Spleen (tissue), 11 donors: ENCODE results near the gene SRCAP. TPM values are rescaled to one million over a fixed set of nuclear protein-coding genes. Genes with fewer than 3 reads are reported as not detected.
"Not testable (repeated sequence)": the region's sequence is repeated elsewhere in the genome, so short reads cannot be mapped to it uniquely, and the experiment has no call there.

ENCODE experiments used
- DNase-seq: peaks from one replicate; pipeline ENCODE4 v3.0.0-alpha.2; 2020
- H3K27ac ChIP-seq, 8 donors: fragments of 200-600 bp; sonication (generic) in 7 of 8; 1 replicate in 4 of 8; 2 replicates in 4 of 8; pipeline versions ENCODE4 v1.5.0 to v1.8.0; 2016 to 2021; ENCODE audit warnings: inconsistent platforms in 4 of 8, mild to moderate bottlenecking in 4 of 8, moderate library complexity in 1 of 8
- H3K27me3 ChIP-seq, 7 donors: fragments of 200-600 bp; sonication (generic) in 6 of 7; replicated peaks in 1 of 7; 1 replicate in 4 of 7; 2 replicates in 3 of 7; pipeline versions ENCODE4 v1.5.0 to v1.8.0; 2016 to 2021; ENCODE audit warnings: inconsistent platforms in 3 of 7, mild to moderate bottlenecking in 1 of 7
- H3K36me3 ChIP-seq, 6 donors: fragments of 200-600 bp; sonication (generic) in 5 of 6; 1 replicate in 4 of 6; 2 replicates in 2 of 6; pipeline versions ENCODE4 v1.5.0 to v1.8.0; 2016 to 2021; ENCODE audit warnings: inconsistent platforms in 2 of 6
- H3K4me1 ChIP-seq, 6 donors: fragments of 200-600 bp; sonication (generic) in 5 of 6; 1 replicate in 3 of 6; 2 replicates in 3 of 6; pipeline versions ENCODE4 v1.5.0 to v1.8.0; 2016 to 2021; ENCODE audit warnings: inconsistent platforms in 3 of 6
- H3K4me3 ChIP-seq, 8 donors: fragments of 200-600 bp; sonication (generic) in 7 of 8; 1 replicate in 4 of 8; 2 replicates in 4 of 8; pipeline versions ENCODE4 v1.5.0 to v1.8.0; 2016 to 2021; ENCODE audit warnings: inconsistent platforms in 4 of 8, mild to moderate bottlenecking in 4 of 8, moderate library complexity in 2 of 8
- H3K9me3 ChIP-seq, 8 donors: fragments of 200-600 bp; sonication (generic) in 7 of 8; 1 replicate in 4 of 8; 2 replicates in 4 of 8; pipeline versions ENCODE4 v1.5.0 to v1.8.0; 2016 to 2021; ENCODE audit warnings: inconsistent platforms in 4 of 8
- POLR2A ChIP-seq, 3 donors: fragments of 450-650 bp; IDR thresholded peaks; one replicate each; pipeline ENCODE4 v1.5.1; 2017; ENCODE audit warnings: antibody characterized with exemption in 3 of 3, mild to moderate bottlenecking in 1 of 3
- POLR2AphosphoS5 ChIP-seq, 3 donors: sonication (generic); formaldehyde crosslinking; IDR thresholded peaks; one replicate each; pipeline ENCODE4 v1.5.1; 2017; ENCODE audit warnings: antibody characterized with exemption in 3 of 3
- WGBS, 5 donors: extraction: QIAGEN DNeasy Blood & Tissue Kit in 3 of 5; methylation state at CpG; one replicate each; pipeline versions ENCODE4 v1.1.5 to v1.1.7; 2013 to 2018; 5-methylcytosine and 5-hydroxymethylcytosine counted together
- intact Hi-C: fragments of 100-400 bp; cut with DNase I; formaldehyde crosslinking; loops from one replicate; pipeline ENCODE4 v1.15.0; 2023; ENCODE audit warnings: low total_unique reads
- polyA plus RNA-seq, 3 donors: library from polyadenylated mRNA; stranded (reverse); fragments of 200-250 nt; gene quantifications; one replicate each; pipeline ENCODE4 v1.2.1, GENCODE V29; 2013
- total RNA-seq, 7 donors: library from RNA; depleted of rRNA in 3 of 7; stranded (reverse); fragments of >200 nt in 3 of 7; fragmentation: NEBNext Ultra II Directional in 4 of 7; extraction: Animal tissue kit (Norgen Biotek cat#: 25700) in 4 of 7; gene quantifications; one replicate each; pipeline versions ENCODE4 v1.1.0 to v1.2.1, GENCODE V29; 2016 to 2021
- TF ChIP-seq, protein P1 (sequence below), 11 experiments: fragments of 200-600 bp in 7 of 11; fragments of 450-650 bp in 4 of 11; sonication (generic) in 4 of 11; IDR thresholded peaks in 8 of 11; conservative IDR thresholded peaks in 3 of 11; 1 replicate in 7 of 11; 2 replicates in 4 of 11; pipeline versions ENCODE4 v1.4.0 to v1.8.0; 2016 to 2021; ENCODE audit warnings: antibody characterized with exemption in 11 of 11, inconsistent platforms in 4 of 11, mild to moderate bottlenecking in 1 of 11
- donor health status: healthy with polysubstance abuse.
- donor health status: DM: no; HTN: no; CAD: no; lungs with moderate emphysema.
- donor health status: DM: no; HTN: no; CAD: no.
- donor health status: Bipolar disorder and iron deficiency.
- donor health status: healthy.
- donor health status: DM: no; HTN: no; CAD: no.
- donor health status: DM: yes; HTN: yes; CAD: no.

The SRCAP gene
- total and polyA plus RNA-seq, 10 donors: 1.2 to 85.7 (median 68.3) TPM

GRCh38 chr16:30698139-30698815, 694 bp upstream of the SRCAP start:
- peak overlapping the region; percentile 99 to 100 (median 100) for H3K27ac ChIP-seq
- no peaks in the 10 kb centered on the region for H3K9me3 ChIP-seq
- intact Hi-C loops: no loop called here
- DNase-seq: peak; percentile 100
- no peaks in the 10 kb centered on the region for H3K27me3 ChIP-seq
- H3K4me3 ChIP-seq: peak overlapping the region; percentile 80 to 99 (median 94)
- H3K4me1 ChIP-seq: peaks cover 13 to 67% (median 58%) of the 10 kb centered on the region in 6 donors
- TF ChIP-seq, protein P1, sequence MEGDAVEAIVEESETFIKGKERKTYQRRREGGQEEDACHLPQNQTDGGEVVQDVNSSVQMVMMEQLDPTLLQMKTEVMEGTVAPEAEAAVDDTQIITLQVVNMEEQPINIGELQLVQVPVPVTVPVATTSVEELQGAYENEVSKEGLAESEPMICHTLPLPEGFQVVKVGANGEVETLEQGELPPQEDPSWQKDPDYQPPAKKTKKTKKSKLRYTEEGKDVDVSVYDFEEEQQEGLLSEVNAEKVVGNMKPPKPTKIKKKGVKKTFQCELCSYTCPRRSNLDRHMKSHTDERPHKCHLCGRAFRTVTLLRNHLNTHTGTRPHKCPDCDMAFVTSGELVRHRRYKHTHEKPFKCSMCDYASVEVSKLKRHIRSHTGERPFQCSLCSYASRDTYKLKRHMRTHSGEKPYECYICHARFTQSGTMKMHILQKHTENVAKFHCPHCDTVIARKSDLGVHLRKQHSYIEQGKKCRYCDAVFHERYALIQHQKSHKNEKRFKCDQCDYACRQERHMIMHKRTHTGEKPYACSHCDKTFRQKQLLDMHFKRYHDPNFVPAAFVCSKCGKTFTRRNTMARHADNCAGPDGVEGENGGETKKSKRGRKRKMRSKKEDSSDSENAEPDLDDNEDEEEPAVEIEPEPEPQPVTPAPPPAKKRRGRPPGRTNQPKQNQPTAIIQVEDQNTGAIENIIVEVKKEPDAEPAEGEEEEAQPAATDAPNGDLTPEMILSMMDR (IDR thresholded peaks at IDR 0.05 in 8 of 11, conservative IDR thresholded peaks at IDR 0.05 in 3 of 11): peak in 5 of 11 experiments; percentile 9 to 55 (median 40)
- TF ChIP-seq POLR2AphosphoS5 (IDR thresholded peaks at IDR 0.05) (peak; percentile 97 to 99 (median 99)), POLR2A (IDR thresholded peaks at IDR 0.05) (peak; percentile 49 to 89 (median 59))
- WGBS, 5 donors: 0 to 1% (median 0%) methylated on average over 7 to 72 of the region's 76 CpGs
- peaks cover 0 to 37% (median 29%) of the 10 kb centered on the region in 6 donors for H3K36me3 ChIP-seq

DNA sequence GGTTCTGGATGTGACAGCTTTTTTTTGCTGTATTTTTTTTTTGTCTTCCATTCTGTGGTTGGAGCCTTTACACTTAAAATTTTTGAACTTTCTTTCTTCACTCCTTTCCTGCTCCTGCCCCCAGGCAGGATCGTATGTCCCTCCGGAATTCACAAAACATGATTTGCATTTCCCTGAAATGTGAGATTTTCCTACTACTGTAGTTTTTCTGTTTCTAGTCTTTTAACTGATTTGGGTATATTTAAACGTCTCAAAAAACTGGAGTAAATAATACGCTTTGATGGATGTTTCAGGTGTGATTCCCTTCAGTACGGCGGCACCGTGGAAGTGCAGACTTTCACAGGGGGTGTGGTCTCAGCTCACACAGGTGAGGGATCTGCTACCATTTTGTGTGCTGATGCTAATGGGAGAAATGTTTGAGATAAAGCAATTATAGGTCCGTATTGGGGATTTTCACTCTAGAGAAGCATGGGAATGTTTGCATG, 686 bp downstream of the SRCAP start:
- peaks cover 1 to 51% (median 43%) of the 10 kb centered on the region in 6 donors for H3K36me3 ChIP-seq

GRCh38 chr16:30700491-30700890, 1.5 kb downstream of the SRCAP start:
- WGBS, 5 donors: 82 to 93% (median 88%) methylated on average over 9 of the region's 9 CpGs
- TF ChIP-seq POLR2A (IDR thresholded peaks at IDR 0.05) (no peak), POLR2AphosphoS5 (IDR thresholded peaks at IDR 0.05) (no peak)
- TF ChIP-seq, protein P1 (IDR thresholded peaks at IDR 0.05 in 8 of 11, conservative IDR thresholded peaks at IDR 0.05 in 3 of 11): no peak
- intact Hi-C loops: no loop called here
- peak; percentile 76 for DNase-seq
- no peak overlapping the region for H3K4me3 ChIP-seq
- peaks cover 13 to 45% (median 40%) of the 10 kb centered on the region in 6 donors for H3K4me1 ChIP-seq
- no peaks in the 10 kb centered on the region for H3K9me3 ChIP-seq
- H3K36me3 ChIP-seq: peaks cover 5 to 59% (median 51%) of the 10 kb centered on the region in 6 donors
- H3K27me3 ChIP-seq: no peaks in the 10 kb centered on the region
- peak overlapping the region in 1 of 8 donors; percentile 100 for H3K27ac ChIP-seq

More for the DNA sequence above, 686 bp downstream of the SRCAP start:
- H3K4me1 ChIP-seq: peaks cover 13 to 53% (median 46%) of the 10 kb centered on the region in 6 donors
- peak overlapping the region; percentile 80 to 99 (median 94) for H3K4me3 ChIP-seq
- H3K27ac ChIP-seq: peak overlapping the region; percentile 99 to 100 (median 100)
- intact Hi-C loops: no loop called here
- H3K27me3 ChIP-seq: no peaks in the 10 kb centered on the region
- WGBS, 5 donors: 46 to 62% (median 57%) methylated on average over 8 of the region's 8 CpGs
- no peaks in the 10 kb centered on the region for H3K9me3 ChIP-seq
- TF ChIP-seq POLR2AphosphoS5 (IDR thresholded peaks at IDR 0.05) (no peak), POLR2A (IDR thresholded peaks at IDR 0.05) (no peak)
- TF ChIP-seq, protein P1 (IDR thresholded peaks at IDR 0.05 in 8 of 11, conservative IDR thresholded peaks at IDR 0.05 in 3 of 11): no peak
- DNase-seq: peak; percentile 52

- no peak for DNase-seq
- 88 to 96% (median 89%) methylated on average over 5 of the region's 5 CpGs for WGBS, 5 donors
- Histone ChIP-seq H3K36me3 (peaks cover 10 to 64% (median 56%) of the 10 kb centered on the region in 6 donors), H3K4me3 (no peak overlapping the region), H3K4me1 (peaks cover 13 to 45% (median 38%) of the 10 kb centered on the region in 6 donors), H3K27ac (no peak overlapping the region), H3K27me3 (no peaks in the 10 kb centered on the region), H3K9me3 (no peaks in the 10 kb centered on the region)
- TF ChIP-seq POLR2AphosphoS5 (IDR thresholded peaks at IDR 0.05) (no peak), POLR2A (IDR thresholded peaks at IDR 0.05) (no peak)
- TF ChIP-seq, protein P1 (IDR thresholded peaks at IDR 0.05 in 8 of 11, conservative IDR thresholded peaks at IDR 0.05 in 3 of 11): no peak
- intact Hi-C loops: no loop called here
Observed at GRCh38 chr16:30700971-30701370, 2.0 kb downstream of the SRCAP start.

- H3K27ac ChIP-seq, intact Hi-C loops, H3K27me3 ChIP-seq, H3K4me3 ChIP-seq, H3K9me3 ChIP-seq: not testable (repeated sequence)
- Histone ChIP-seq H3K36me3 (peaks cover 10 to 85% (median 77%) of the 10 kb centered on the region in 6 donors), H3K4me1 (peaks cover 7 to 34% (median 28%) of the 10 kb centered on the region in 6 donors)
- DNase-seq: peak; percentile 33
- 91 to 94% (median 93%) methylated on average over 12 of the region's 12 CpGs for WGBS, 5 donors
Observed at GRCh38 chr16:30703071-30703470, 4.1 kb downstream of the SRCAP start.
